Gastrocnemius medialis (tissue), 4 donors: ENCODE results near the gene GALNT2. TPM values are rescaled to one million over a fixed set of nuclear protein-coding genes. Genes with fewer than 3 reads are reported as not detected.
A peak's percentile ranks its signal among the peaks of the same experiment; 100 is the strongest.

Source experiments
- ATAC-seq, 2 donors: fragments of 150-250 bp; one replicate each; pipeline ENCODE4 v1.9.1; 2016
- DNase-seq, 2 donors: peaks; one replicate each; pipeline ENCODE4 v3.0.0-alpha.2; 2019
- H3K27ac ChIP-seq, 4 donors: fragments of 200-600 bp; sonication (generic); 1 replicate in 1 of 4; 2 replicates in 3 of 4; pipeline ENCODE4 v1.5.1; 2016 to 2018; ENCODE audit warnings: mild to moderate bottlenecking in 2 of 4, moderate library complexity in 1 of 4
- H3K27me3 ChIP-seq, 3 donors: fragments of 200-600 bp; sonication (generic) in 2 of 3; 1 replicate in 1 of 3; 2 replicates in 2 of 3; pipeline versions ENCODE4 v1.5.1 to v1.6.0; 2016 to 2019; ENCODE audit warnings: mild to moderate bottlenecking in 1 of 3, moderate library complexity in 1 of 3
- H3K36me3 ChIP-seq, 2 donors: fragments of 200-600 bp; sonication (generic) in 1 of 2; one replicate each; pipeline ENCODE4 v1.5.1; 2017 to 2018
- H3K4me1 ChIP-seq, 2 donors: fragments of 200-600 bp; sonication (generic) in 1 of 2; one replicate each; pipeline ENCODE4 v1.5.1; 2016 to 2017; ENCODE audit warnings: mild to moderate bottlenecking in 2 of 2
- H3K4me3 ChIP-seq, 4 donors: fragments of 200-600 bp; sonication (generic) in 3 of 4; 1 replicate in 1 of 4; 2 replicates in 3 of 4; pipeline ENCODE4 v1.5.1; 2016 to 2019; ENCODE audit warnings: mild to moderate bottlenecking in 2 of 4
- H3K9me3 ChIP-seq, 3 donors: fragments of 200-600 bp; sonication (generic) in 2 of 3; 1 replicate in 1 of 3; 2 replicates in 2 of 3; pipeline ENCODE4 v1.5.1; 2016 to 2019
- POLR2A ChIP-seq, 2 donors: fragments of 450-650 bp; IDR thresholded peaks; one replicate each; pipeline ENCODE4 v1.6.1; 2017; ENCODE audit warnings: antibody characterized with exemption in 2 of 2, mild to moderate bottlenecking in 2 of 2, moderate library complexity in 2 of 2
- in situ Hi-C, 4 donors: fragments of 200-750 bp; cut with MboI; loops; one replicate each; pipeline versions ENCODE4 v1.15.0 to v1.8.0; 2017; ENCODE audit warnings: low sequenced_read_pairs in 4 of 4
- intact Hi-C: fragments of 100-400 bp; cut with DNase I; formaldehyde crosslinking; loops from one replicate; pipeline ENCODE4 v1.15.1; 2023; ENCODE audit warnings: low total_unique reads
- total RNA-seq, 4 donors: library from RNA; depleted of rRNA; stranded (reverse); fragments of >200 nt; gene quantifications; one replicate each; pipeline versions ENCODE4 v1.1.0 to v1.2.3, GENCODE V29; 2016
- TF ChIP-seq, protein P1 (sequence below), 5 experiments: fragments of 450-650 bp in 3 of 5; fragments of 200-600 bp in 2 of 5; sonication (generic) in 2 of 5; IDR thresholded peaks in 4 of 5; conservative IDR thresholded peaks in 1 of 5; 1 replicate in 4 of 5; 2 replicates in 1 of 5; pipeline ENCODE4 v1.5.1; 2016 to 2019; ENCODE audit warnings: antibody characterized with exemption in 5 of 5, mild to moderate bottlenecking in 3 of 5, moderate library complexity in 3 of 5

GALNT2 gene
- total RNA-seq, 4 donors from 2014 or later, result 73.7 to 106 (median 78.3) TPM

DNA sequence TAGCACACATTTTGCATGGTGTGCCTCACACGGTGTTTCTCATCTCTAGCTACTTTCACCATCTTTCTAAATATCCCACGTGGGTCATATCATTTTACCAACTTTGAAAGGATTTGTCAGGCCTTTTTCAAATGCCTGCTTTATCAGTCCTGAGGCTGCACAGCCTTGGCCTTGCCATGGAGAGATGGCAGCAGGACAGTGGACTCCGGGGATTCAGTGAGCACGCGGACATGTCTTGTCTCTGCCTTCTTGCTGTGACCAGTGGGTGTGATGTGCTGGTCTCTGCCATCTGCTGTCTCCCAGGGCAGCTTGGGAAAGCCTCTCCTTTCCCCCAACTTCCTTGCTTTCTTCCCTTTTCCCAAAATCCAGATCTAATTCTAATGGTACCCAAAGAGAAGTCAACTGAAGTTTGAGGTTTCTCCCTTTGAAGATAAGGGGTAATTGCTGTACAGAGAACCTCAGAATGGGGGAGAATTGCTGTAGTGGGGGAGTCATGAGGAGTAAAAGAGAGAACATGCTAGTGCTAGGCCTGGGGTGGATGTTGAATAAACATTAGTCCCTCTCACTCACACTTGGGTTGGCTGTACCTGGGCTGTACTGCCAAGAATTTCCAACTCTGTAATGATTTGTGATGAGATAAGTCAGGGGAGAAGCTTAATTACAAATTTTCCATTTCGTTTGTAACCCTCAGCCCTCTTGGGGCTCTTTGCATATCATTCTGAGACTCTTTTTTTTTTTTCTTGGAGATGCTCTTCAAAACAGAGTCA, 99.5 kb downstream of the GALNT2 start:
- Histone ChIP-seq H3K9me3 (no peaks in the 10 kb centered on the region), H3K4me3 (no peak overlapping the region), H3K27me3 (no peaks in the 10 kb centered on the region), H3K36me3 (no peaks in the 10 kb centered on the region), H3K27ac (peak overlapping the region in 3 of 4 donors; percentile 20 to 91 (median 82)), H3K4me1 (peaks cover 52 to 71% of the 10 kb centered on the region in 2 donors)
- no peak for DNase-seq
- TF ChIP-seq, protein P1, sequence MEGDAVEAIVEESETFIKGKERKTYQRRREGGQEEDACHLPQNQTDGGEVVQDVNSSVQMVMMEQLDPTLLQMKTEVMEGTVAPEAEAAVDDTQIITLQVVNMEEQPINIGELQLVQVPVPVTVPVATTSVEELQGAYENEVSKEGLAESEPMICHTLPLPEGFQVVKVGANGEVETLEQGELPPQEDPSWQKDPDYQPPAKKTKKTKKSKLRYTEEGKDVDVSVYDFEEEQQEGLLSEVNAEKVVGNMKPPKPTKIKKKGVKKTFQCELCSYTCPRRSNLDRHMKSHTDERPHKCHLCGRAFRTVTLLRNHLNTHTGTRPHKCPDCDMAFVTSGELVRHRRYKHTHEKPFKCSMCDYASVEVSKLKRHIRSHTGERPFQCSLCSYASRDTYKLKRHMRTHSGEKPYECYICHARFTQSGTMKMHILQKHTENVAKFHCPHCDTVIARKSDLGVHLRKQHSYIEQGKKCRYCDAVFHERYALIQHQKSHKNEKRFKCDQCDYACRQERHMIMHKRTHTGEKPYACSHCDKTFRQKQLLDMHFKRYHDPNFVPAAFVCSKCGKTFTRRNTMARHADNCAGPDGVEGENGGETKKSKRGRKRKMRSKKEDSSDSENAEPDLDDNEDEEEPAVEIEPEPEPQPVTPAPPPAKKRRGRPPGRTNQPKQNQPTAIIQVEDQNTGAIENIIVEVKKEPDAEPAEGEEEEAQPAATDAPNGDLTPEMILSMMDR (IDR thresholded peaks at IDR 0.05 in 4 of 5, conservative IDR thresholded peaks at IDR 0.05 in 1 of 5), result no peak
- TF ChIP-seq POLR2A (IDR thresholded peaks at IDR 0.05), result no peak
- ATAC-seq, result no peak
- intact Hi-C loops (no loop called here), in situ Hi-C loops (no loop called here)

DNA sequence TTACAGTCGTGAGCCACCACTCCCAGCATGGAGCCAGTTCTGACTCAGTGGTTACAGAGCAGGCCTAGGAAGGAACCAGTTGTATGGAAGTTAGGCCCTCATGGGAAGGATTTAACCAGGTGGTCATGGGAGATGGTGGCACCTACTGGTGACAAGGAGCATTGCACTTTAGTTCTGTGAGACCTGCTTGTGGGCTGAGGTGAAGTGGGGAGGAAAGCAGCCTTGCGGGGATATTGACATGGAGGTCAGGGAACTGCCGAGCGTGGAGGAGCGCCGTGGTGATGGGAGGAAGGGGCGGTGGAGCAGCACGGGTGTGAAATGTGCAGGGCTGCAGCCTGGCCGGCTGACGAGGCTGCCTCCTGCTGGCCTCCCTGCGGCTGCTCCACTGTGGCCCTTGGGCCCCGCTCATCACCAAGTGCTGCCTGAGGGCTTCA, 100.4 kb downstream of the GALNT2 start:
- Histone ChIP-seq H3K9me3 (no peaks in the 10 kb centered on the region), H3K4me1 (peaks cover 56 to 71% of the 10 kb centered on the region in 2 donors), H3K27ac (no peak overlapping the region), H3K27me3 (no peaks in the 10 kb centered on the region), H3K36me3 (no peaks in the 10 kb centered on the region), H3K4me3 (no peak overlapping the region)
- DNase-seq, result no peak
- no peak for ATAC-seq
- TF ChIP-seq, protein P1 (IDR thresholded peaks at IDR 0.05 in 4 of 5, conservative IDR thresholded peaks at IDR 0.05 in 1 of 5), result peak; percentile 45 to 79 (median 57)
- TF ChIP-seq POLR2A (IDR thresholded peaks at IDR 0.05), result no peak
- intact Hi-C loops (no loop called here), in situ Hi-C loops (no loop called here)

DNA sequence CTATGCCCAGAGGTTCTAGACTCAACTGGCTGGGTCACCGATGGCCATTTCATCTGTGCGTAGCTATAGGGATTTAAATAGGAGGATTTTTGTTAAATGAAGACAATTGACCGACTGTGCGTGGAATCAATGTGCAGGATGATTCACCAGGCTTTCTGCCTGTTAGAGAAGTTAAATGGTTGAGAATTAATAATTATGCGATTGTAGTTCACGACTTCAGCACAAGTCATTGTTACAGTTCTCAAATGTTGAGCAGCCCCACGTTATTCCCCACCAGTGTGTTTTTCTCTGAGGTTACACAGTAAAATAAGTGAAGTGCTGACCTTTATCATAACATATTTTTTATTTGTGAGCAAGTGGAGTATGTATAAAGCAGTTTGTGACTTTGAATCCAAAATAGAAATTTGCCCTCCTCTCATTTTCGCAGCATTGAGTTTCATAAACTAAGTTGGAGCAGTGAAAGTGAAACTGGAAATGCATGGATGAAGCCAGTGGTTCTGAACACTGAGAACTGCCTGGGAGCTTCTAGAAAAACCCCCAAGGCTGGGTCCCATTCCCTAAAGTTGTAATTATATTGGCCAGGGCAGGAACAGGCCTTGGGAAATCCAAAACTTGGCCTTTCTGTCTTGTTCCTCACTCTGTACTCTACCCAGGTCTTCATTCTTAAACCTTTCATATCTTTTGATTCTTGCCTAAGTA, 102.6 kb downstream of the GALNT2 start:
- TF ChIP-seq, protein P1 (IDR thresholded peaks at IDR 0.05 in 4 of 5, conservative IDR thresholded peaks at IDR 0.05 in 1 of 5), result no peak
- TF ChIP-seq POLR2A (IDR thresholded peaks at IDR 0.05), result no peak
- Histone ChIP-seq H3K27me3 (no peaks in the 10 kb centered on the region), H3K4me1 (peaks cover 59 to 68% of the 10 kb centered on the region in 2 donors), H3K4me3 (peak overlapping the region; percentile 35 to 40 (median 38)), H3K9me3 (no peaks in the 10 kb centered on the region), H3K27ac (peak overlapping the region; percentile 71 to 80 (median 77)), H3K36me3 (no peaks in the 10 kb centered on the region)
- intact Hi-C loops, result no loop called here
- in situ Hi-C loops, result no loop called here
- DNase-seq (no peak), ATAC-seq (peak; percentile 11 to 57)

GRCh38 chr1:230170153-230170547, 103.1 kb downstream of the GALNT2 start:
- H3K4me3 ChIP-seq, result peak overlapping the region; percentile 35 to 40 (median 38)
- H3K36me3 ChIP-seq, result no peaks in the 10 kb centered on the region
- no peak for TF ChIP-seq POLR2A (IDR thresholded peaks at IDR 0.05)
- TF ChIP-seq, protein P1 (IDR thresholded peaks at IDR 0.05 in 4 of 5, conservative IDR thresholded peaks at IDR 0.05 in 1 of 5), result no peak
- intact Hi-C loops (no loop called here), in situ Hi-C loops (no loop called here)
- H3K27ac ChIP-seq, result peak overlapping the region; percentile 71 to 80 (median 77)
- ATAC-seq (no peak), DNase-seq (no peak)
- no peaks in the 10 kb centered on the region for H3K9me3 ChIP-seq
- H3K4me1 ChIP-seq, result peaks cover 62 to 71% of the 10 kb centered on the region in 2 donors
- no peaks in the 10 kb centered on the region for H3K27me3 ChIP-seq
